Fibroblast of lung (primary cell): ENCODE data around the gene JAZF1. TPM values are rescaled to one million over a fixed set of nuclear protein-coding genes. Genes with fewer than 3 reads are reported as not detected.
A peak's percentile ranks its signal among the peaks of the same experiment; 100 is the strongest.

Source experiments
- DNase-seq, 2 donors: peaks; one replicate each; pipeline versions ENCODE4 v3.0.0 to v3.0.0-alpha.2; 2010; ENCODE audit warnings: low read depth in 2 of 2
- H2AFZ ChIP-seq: 2 replicates; pipeline ENCODE4 v1.5.1; 2012; ENCODE audit warnings: low read length, control low read depth, inconsistent platforms
- H3K27ac ChIP-seq: 2 replicates; pipeline ENCODE4 v1.5.1; 2011; ENCODE audit warnings: low read length, control low read depth; ENCODE audit not compliant: insufficient read depth
- H3K27me3 ChIP-seq: 2 replicates; pipeline ENCODE4 v1.5.1; 2011; ENCODE audit warnings: mild to moderate bottlenecking, low read length; ENCODE audit not compliant: control insufficient read depth, insufficient read depth
- H3K36me3 ChIP-seq: 2 replicates; pipeline ENCODE4 v1.5.1; 2011; ENCODE audit warnings: low read length; ENCODE audit not compliant: control insufficient read depth, insufficient read depth
- H3K4me1 ChIP-seq: 2 replicates; pipeline ENCODE4 v1.5.1; 2011; ENCODE audit warnings: low read length; ENCODE audit not compliant: control insufficient read depth, insufficient read depth; ENCODE audit errors: extremely low read depth
- H3K4me2 ChIP-seq: 2 replicates; pipeline ENCODE4 v1.5.1; 2011; ENCODE audit warnings: low read length, control low read depth; ENCODE audit not compliant: insufficient read depth; ENCODE audit errors: extremely low read depth
- H3K4me3 ChIP-seq, 4 experiments: fragments of 200-600 bp in 1 of 4; sonication (generic) in 1 of 4; replicated peaks in 1 of 4; 2 replicates each; pipeline ENCODE4 v1.5.1; 2011 to 2016; ENCODE audit warnings: low read length in 4 of 4, low read depth in 3 of 4, mild to moderate bottlenecking in 3 of 4, control low read depth in 2 of 4, inconsistent platforms in 1 of 4, mixed read lengths in 1 of 4; ENCODE audit not compliant: insufficient read depth in 1 of 4; ENCODE audit errors: control extremely low read depth in 1 of 4
- H3K79me2 ChIP-seq: 2 replicates; pipeline ENCODE4 v1.5.1; 2012; ENCODE audit warnings: mild to moderate bottlenecking, low read length, inconsistent platforms; ENCODE audit not compliant: control insufficient read depth, insufficient read depth
- H3K9ac ChIP-seq: 2 replicates; pipeline ENCODE4 v1.5.1; 2011; ENCODE audit warnings: mild to moderate bottlenecking, low read length, control low read depth; ENCODE audit not compliant: insufficient read depth
- H3K9me3 ChIP-seq: 2 replicates; pipeline ENCODE4 v1.5.1; 2012; ENCODE audit warnings: low read depth, low read length; ENCODE audit not compliant: control insufficient read depth, insufficient read depth
- H4K20me1 ChIP-seq: 2 replicates; pipeline ENCODE4 v1.5.1; 2011; ENCODE audit warnings: low read length; ENCODE audit not compliant: control insufficient read depth, insufficient read depth; ENCODE audit errors: extremely low read depth
- CTCF ChIP-seq, 2 donors: IDR thresholded peaks in 1 of 2; conservative IDR thresholded peaks in 1 of 2; 1 replicate in 1 of 2; 2 replicates in 1 of 2; pipeline ENCODE4 v1.5.1; 2011 to 2012; ENCODE audit warnings: low read length in 2 of 2, control low read depth in 1 of 2, inconsistent platforms in 1 of 2, low read depth in 1 of 2, mild to moderate bottlenecking in 1 of 2
- EZH2 ChIP-seq: IDR thresholded peaks from 2 replicates; pipeline ENCODE4 v1.5.1; 2012; ENCODE audit warnings: low read length, control low read depth, mild to moderate bottlenecking; ENCODE audit errors: missing control alignments
- polyA plus RNA-seq, 2 donors: library from polyadenylated mRNA; depleted of rRNA in 1 of 2; stranded (reverse) in 1 of 2; unstranded in 1 of 2; fragments of >200 nt; gene quantifications; 2 replicates each; pipeline ENCODE4 v1.2.1, GENCODE V29; 2011 to 2012; ENCODE audit warnings: missing spikeins in 1 of 2
- total RNA-seq: library from RNA; depleted of rRNA; stranded (reverse); fragments of >200 nt; gene quantifications from 2 replicates; pipeline ENCODE4 v1.2.1, GENCODE V29; 2014

The JAZF1 gene
- total and polyA plus RNA-seq, 2 donors (not counting 1 experiment from before 2014, with no cell fraction given): 9.1 to 9.3 TPM

- H2AFZ ChIP-seq: no peak overlapping the region
- H3K4me3 ChIP-seq: no peak overlapping the region
- DNase-seq: no peak
- H4K20me1 ChIP-seq: no peaks in the 10 kb centered on the region
- H3K79me2 ChIP-seq: no peaks in the 10 kb centered on the region
- no peaks in the 10 kb centered on the region for H3K36me3 ChIP-seq
- H3K4me2 ChIP-seq: no peak overlapping the region
- H3K9me3 ChIP-seq: no peaks in the 10 kb centered on the region
- H3K27ac ChIP-seq: no peak overlapping the region
- H3K27me3 ChIP-seq: no peaks in the 10 kb centered on the region
- H3K4me1 ChIP-seq: no peaks in the 10 kb centered on the region
- TF ChIP-seq EZH2 (no peak), CTCF (conservative IDR thresholded peaks at IDR 0.05 in 1 of 2, IDR thresholded peaks at IDR 0.05 in 1 of 2; ENCODE audit: low read depth in 1 of 2, low read length in 2 of 2) (peak in 1 of 2 donors; percentile 8)
- no peak overlapping the region for H3K9ac ChIP-seq
Observed at GRCh38 chr7:28144266-28144665, 36.3 kb downstream of the JAZF1 start.

GRCh38 chr7:28142650-28143049 lies 37.9 kb downstream of the JAZF1 start:
- no peaks in the 10 kb centered on the region for H3K4me1 ChIP-seq
- H3K27me3 ChIP-seq: no peaks in the 10 kb centered on the region
- H3K36me3 ChIP-seq: no peaks in the 10 kb centered on the region
- H3K4me3 ChIP-seq: no peak overlapping the region
- H3K9ac ChIP-seq: no peak overlapping the region
- no peak overlapping the region for H2AFZ ChIP-seq
- no peak overlapping the region for H3K4me2 ChIP-seq
- no peaks in the 10 kb centered on the region for H3K79me2 ChIP-seq
- DNase-seq: no peak
- H3K27ac ChIP-seq: no peak overlapping the region
- no peaks in the 10 kb centered on the region for H3K9me3 ChIP-seq
- H4K20me1 ChIP-seq: no peaks in the 10 kb centered on the region
- TF ChIP-seq EZH2: no peak
- TF ChIP-seq CTCF (conservative IDR thresholded peaks at IDR 0.05 in 1 of 2, IDR thresholded peaks at IDR 0.05 in 1 of 2; ENCODE audit: low read depth in 1 of 2, low read length in 2 of 2): no peak

GRCh38 chr7:28140979-28141378 lies 39.6 kb downstream of the JAZF1 start:
- Histone ChIP-seq H3K36me3 (no peaks in the 10 kb centered on the region), H3K9ac (no peak overlapping the region), H3K79me2 (no peaks in the 10 kb centered on the region), H3K4me3 (no peak overlapping the region), H3K9me3 (no peaks in the 10 kb centered on the region), H3K4me1 (no peaks in the 10 kb centered on the region), H3K4me2 (no peak overlapping the region), H3K27ac (no peak overlapping the region), H2AFZ (no peak overlapping the region), H4K20me1 (no peaks in the 10 kb centered on the region), H3K27me3 (no peaks in the 10 kb centered on the region)
- no peak for TF ChIP-seq CTCF (conservative IDR thresholded peaks at IDR 0.05 in 1 of 2, IDR thresholded peaks at IDR 0.05 in 1 of 2; ENCODE audit: low read depth in 1 of 2, low read length in 2 of 2)
- no peak for TF ChIP-seq EZH2
- peak; percentile 17 to 19 for DNase-seq
